EH (cell line): Measurements from ENCODE around the gene ELAVL2.

Source experiments
- DNase-seq: peaks from one replicate; pipeline ENCODE4 v3.0.0-alpha.2; 2015; ENCODE audit warnings: low read depth

Gene ELAVL2

GRCh38 chr9:23769307-23769935 lies 56.6 kb downstream of the ELAVL2 start:
- peak; percentile 90 for DNase-seq

GRCh38 chr9:23768861-23769260 lies 57.2 kb downstream of the ELAVL2 start:
- no peak for DNase-seq

GRCh38 chr9:23766613-23767012 lies 59.4 kb downstream of the ELAVL2 start:
- no peak for DNase-seq

GRCh38 chr9:23765561-23765960 lies 60.5 kb downstream of the ELAVL2 start:
- no peak for DNase-seq

- DNase-seq: no peak
These were observed 61.8 kb downstream of the ELAVL2 start for GRCh38 chr9:23764219-23764618.

GRCh38 chr9:23754551-23754950 lies 71.5 kb downstream of the ELAVL2 start:
- DNase-seq: peak; percentile 2

- no peak for DNase-seq
These were observed 73.2 kb downstream of the ELAVL2 start for GRCh38 chr9:23752859-23753258.

- no peak for DNase-seq
These were observed 74.4 kb downstream of the ELAVL2 start for GRCh38 chr9:23751633-23752032.

GRCh38 chr9:23750808-23751207 lies 75.2 kb downstream of the ELAVL2 start:
- DNase-seq: no peak

- no peak for DNase-seq
These were observed 78.7 kb downstream of the ELAVL2 start for GRCh38 chr9:23747088-23748075.

GRCh38 chr9:23746317-23746716 lies 79.7 kb downstream of the ELAVL2 start:
- no peak for DNase-seq

GRCh38 chr9:23743036-23743435 lies 83.0 kb downstream of the ELAVL2 start:
- no peak for DNase-seq

- DNase-seq: no peak
These were observed 84.7 kb downstream of the ELAVL2 start for GRCh38 chr9:23741351-23741750.

GRCh38 chr9:23740531-23740930 lies 85.5 kb downstream of the ELAVL2 start:
- no peak for DNase-seq

GRCh38 chr9:23739753-23740152 lies 86.3 kb downstream of the ELAVL2 start:
- DNase-seq: no peak

- no peak for DNase-seq
These were observed 89.7 kb downstream of the ELAVL2 start for GRCh38 chr9:23736293-23736692.

GRCh38 chr9:23733495-23734078 lies 92.5 kb downstream of the ELAVL2 start:
- DNase-seq: no peak

- no peak for DNase-seq
These were observed 94.7 kb downstream of the ELAVL2 start for GRCh38 chr9:23731353-23731752.

- no peak for DNase-seq
These were observed 95.7 kb downstream of the ELAVL2 start for GRCh38 chr9:23730364-23730763.

- DNase-seq: no peak
These were observed 97.3 kb downstream of the ELAVL2 start for GRCh38 chr9:23728736-23729135.

- no peak for DNase-seq
These were observed 100.6 kb downstream of the ELAVL2 start for GRCh38 chr9:23725279-23725946.

GRCh38 chr9:23723672-23724071 lies 102.4 kb downstream of the ELAVL2 start:
- DNase-seq: no peak
